Tibial nerve (tissue), 4 donors: ENCODE data around the gene RPS27.

ENCODE experiments used
- CTCF ChIP-seq, 5 experiments: fragments of 200-600 bp in 3 of 5; fragments of 450-650 bp in 2 of 5; sonication (generic) in 3 of 5; IDR thresholded peaks; one replicate each; pipeline ENCODE4 v1.5.1; 2016 to 2019; ENCODE audit warnings: antibody characterized with exemption in 5 of 5, mild to moderate bottlenecking in 3 of 5, moderate library complexity in 2 of 5
- EP300 ChIP-seq, 2 donors: sonication (generic); formaldehyde crosslinking; IDR thresholded peaks; one replicate each; pipeline ENCODE4 v1.6.1; 2017; ENCODE audit warnings: antibody characterized with exemption in 2 of 2, mild to moderate bottlenecking in 1 of 2
- POLR2A ChIP-seq, 2 donors: fragments of 450-650 bp; IDR thresholded peaks; one replicate each; pipeline ENCODE4 v1.6.1; 2017; ENCODE audit warnings: antibody characterized with exemption in 2 of 2, mild to moderate bottlenecking in 2 of 2, moderate library complexity in 2 of 2

GRCh38 chr1:153941826-153942725, 48.5 kb upstream of the RPS27 start:
- TF ChIP-seq CTCF (IDR thresholded peaks at IDR 0.05), result no peak
- no peak for TF ChIP-seq POLR2A (IDR thresholded peaks at IDR 0.05)
- TF ChIP-seq EP300 (IDR thresholded peaks at IDR 0.05), result no peak
